ENCODE measurements around the gene PPP1R14B.
A peak's percentile ranks its signal among the peaks of the same experiment; 100 is the strongest.

The PPP1R14B gene

GRCh38 chr11:64208086-64208795, 38.5 kb downstream of the PPP1R14B start:
- no peak for DNase-seq (ENCODE audit: low read depth in 2 of 2)
- H3K4me3 ChIP-seq (replicated peaks in 1 of 2; ENCODE audit: low read depth in 2 of 2, low read length in 2 of 2) = peak overlapping the region in 1 of 2 donors; percentile 30

GRCh38 chr11:64207256-64208085, 39.3 kb downstream of the PPP1R14B start:
- H3K4me3 ChIP-seq (replicated peaks in 1 of 2; ENCODE audit: low read depth in 2 of 2, low read length in 2 of 2) = peak overlapping the region in 1 of 2 donors; percentile 30
- DNase-seq (ENCODE audit: low read depth in 2 of 2) = peak; percentile 79 to 90
- TF ChIP-seq CTCF (IDR thresholded peaks at IDR 0.05; ENCODE audit: low read depth, low read length) = no peak

More at GRCh38 chr11:64208086-64208795, 38.5 kb downstream of the PPP1R14B start:
- no peak for TF ChIP-seq CTCF (IDR thresholded peaks at IDR 0.05; ENCODE audit: low read depth, low read length)

- H3K4me3 ChIP-seq (replicated peaks in 1 of 2; ENCODE audit: low read depth in 2 of 2, low read length in 2 of 2) = peak within 1 kb of the TSS in 1 of 2 donors; percentile 30
- DNase-seq (ENCODE audit: low read depth in 2 of 2) = no peak
- TF ChIP-seq CTCF (IDR thresholded peaks at IDR 0.05; ENCODE audit: low read depth, low read length) = no peak
Measured at GRCh38 chr11:64206457-64207255, 40.1 kb downstream of the PPP1R14B start, which contains the start of gene FERMT3. Gene FERMT3, plus strand, starts transcription at chr11:64206721. Its CDS starts 644 bp downstream, at chr11:64207365.

- peak; percentile 73 for TF ChIP-seq CTCF (IDR thresholded peaks at IDR 0.05; ENCODE audit: low read depth, low read length)
- H3K4me3 ChIP-seq (replicated peaks in 1 of 2; ENCODE audit: low read depth in 2 of 2, low read length in 2 of 2) = no peak overlapping the region
- DNase-seq (ENCODE audit: low read depth in 2 of 2) = peak; percentile 96 to 98
Measured at GRCh38 chr11:64204464-64204989, 42.2 kb downstream of the PPP1R14B start.

- TF ChIP-seq CTCF (IDR thresholded peaks at IDR 0.05; ENCODE audit: low read depth, low read length) = no peak
- H3K4me3 ChIP-seq (replicated peaks in 1 of 2; ENCODE audit: low read depth in 2 of 2, low read length in 2 of 2) = no peak overlapping the region
- DNase-seq (ENCODE audit: low read depth in 2 of 2) = no peak
Measured at GRCh38 chr11:64204080-64204440, 42.7 kb downstream of the PPP1R14B start.

- no peak for DNase-seq (ENCODE audit: low read depth in 2 of 2)
- no peak for TF ChIP-seq CTCF (IDR thresholded peaks at IDR 0.05; ENCODE audit: low read depth, low read length)
- no peak overlapping the region for H3K4me3 ChIP-seq (replicated peaks in 1 of 2; ENCODE audit: low read depth in 2 of 2, low read length in 2 of 2)
Measured at GRCh38 chr11:64203421-64204079, 43.2 kb downstream of the PPP1R14B start.
